GM12864 (cell line): ENCODE results near the gene SNX21.

Experiments
- DNase-seq: peaks from one replicate; pipeline ENCODE4 v3.0.0-alpha.2; 2011; ENCODE audit warnings: low read depth
- H3K4me3 ChIP-seq: 2 replicates; pipeline ENCODE4 v1.5.1; 2011; ENCODE audit warnings: mild to moderate bottlenecking, low read depth, low read length, control low read depth
- CTCF ChIP-seq: IDR thresholded peaks from 2 replicates; pipeline ENCODE4 v1.5.1; 2011; ENCODE audit warnings: low read depth, mild to moderate bottlenecking, moderate library complexity, low read length, control low read depth, inconsistent platforms; ENCODE audit errors: missing control alignments

Gene SNX21

DNA sequence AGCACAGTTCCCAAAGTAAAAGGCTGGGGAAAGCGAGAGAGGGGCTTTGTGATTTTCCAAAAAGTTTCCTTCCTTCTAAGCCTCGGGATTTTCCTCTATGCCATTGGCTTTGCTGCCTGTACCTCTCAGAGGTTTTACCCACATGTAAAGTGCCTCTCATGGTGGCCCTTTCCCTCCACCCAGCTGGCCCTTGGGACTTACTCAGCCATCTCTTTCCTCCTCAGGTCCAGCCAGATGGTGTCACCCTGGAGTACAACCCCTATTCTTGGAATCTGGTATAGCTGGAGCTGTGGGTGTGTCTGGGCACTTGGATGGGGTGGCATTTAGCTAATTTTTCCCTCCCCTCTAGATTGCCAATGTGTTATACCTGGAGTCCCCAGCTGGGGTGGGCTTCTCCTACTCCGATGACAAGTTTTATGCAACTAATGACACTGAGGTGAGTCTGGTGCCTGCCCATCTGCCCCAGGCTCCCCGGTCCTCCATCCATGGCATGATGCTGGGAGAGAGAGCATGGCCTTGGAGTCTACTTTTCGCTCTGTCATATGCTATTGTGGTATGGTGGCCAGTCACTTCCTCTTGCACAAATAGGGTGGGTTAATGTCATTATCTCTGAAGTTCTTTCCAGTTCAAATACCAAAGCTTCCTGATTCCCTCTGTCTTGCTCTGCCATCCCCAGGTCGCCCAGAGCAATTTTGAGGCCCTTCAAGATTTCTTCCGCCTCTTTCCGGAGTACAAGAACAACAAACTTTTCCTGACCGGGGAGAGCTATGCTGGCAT lies 58.6 kb downstream of the SNX21 start:
- H3K4me3 ChIP-seq = peak overlapping the region; percentile 81
- no peak for TF ChIP-seq CTCF
- no peak for DNase-seq
